ENCODE results near the gene TRMT10A. TPM values are rescaled to one million over a fixed set of nuclear protein-coding genes. Genes with fewer than 3 reads are reported as not detected.

Gene TRMT10A
- total and polyA plus RNA-seq, 2 experiments from 2014 or later, result 4.7 to 5.3 TPM

DNA sequence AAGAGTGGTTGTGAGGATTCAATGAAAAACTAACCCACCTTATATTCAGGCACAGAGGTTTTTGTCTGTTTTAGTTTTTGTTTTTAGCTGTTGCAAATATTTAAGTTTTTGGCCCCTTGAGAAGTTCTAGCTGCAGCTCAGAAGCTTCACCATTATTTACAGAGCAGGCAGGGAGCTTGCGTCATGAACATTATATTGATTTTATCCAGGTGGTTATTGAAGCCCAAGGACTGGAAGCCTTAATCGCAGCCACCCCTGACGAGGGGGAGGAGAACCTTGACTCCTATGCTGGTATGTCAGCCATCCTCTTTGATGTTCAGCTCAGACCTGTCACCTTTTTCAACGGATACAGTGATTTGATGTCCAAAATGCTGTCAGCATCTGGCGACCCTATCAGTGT is 48.9 kb upstream of the TRMT10A start:
- no peaks in the 10 kb centered on the region for H4K20me1 ChIP-seq (replicated peaks; ENCODE audit: insufficient read depth)
- H3K4me3 Mint-ChIP-seq, result no peak overlapping the region
- H3K27me3 Mint-ChIP-seq (ENCODE audit: insufficient read depth, low read depth, poor library complexity), result no peaks in the 10 kb centered on the region
- ATAC-seq (no peak), DNase-seq (ENCODE audit: low spot score) (no peak)
- no peaks in the 10 kb centered on the region for H3K4me1 ChIP-seq (ENCODE audit: insufficient read depth)
- H2AFZ ChIP-seq, result no peak overlapping the region
- H3K36me3 Mint-ChIP-seq (ENCODE audit: low read depth), result no peaks in the 10 kb centered on the region
- H3K36me3 ChIP-seq (ENCODE audit: insufficient read depth), result no peaks in the 10 kb centered on the region
- no peaks in the 10 kb centered on the region for H3F3A ChIP-seq (replicated peaks; ENCODE audit: low read depth)
- H3K79me2 ChIP-seq (replicated peaks; ENCODE audit: insufficient read depth), result no peaks in the 10 kb centered on the region
- H3K9me3 Mint-ChIP-seq, result no peaks in the 10 kb centered on the region
- H3K27me3 ChIP-seq (ENCODE audit: insufficient read depth), result no peaks in the 10 kb centered on the region
- H3K4me1 Mint-ChIP-seq, result peaks cover 5% of the 10 kb centered on the region; the same call in 2 of the 3 replicates
- H3K27ac Mint-ChIP-seq, result no peak overlapping the region
- no peak overlapping the region for H3K4me2 ChIP-seq
- H3K4me3 ChIP-seq, result no peak overlapping the region
- 0 out of 2 replicates have a peak, but pooled peaks cover 4% of the 10 kb centered on the region for H3K9me2 ChIP-seq (ENCODE audit: insufficient read depth)
- no peak overlapping the region for H3K27ac ChIP-seq (ENCODE audit: low read depth)
- TF ChIP-seq, protein P1, sequence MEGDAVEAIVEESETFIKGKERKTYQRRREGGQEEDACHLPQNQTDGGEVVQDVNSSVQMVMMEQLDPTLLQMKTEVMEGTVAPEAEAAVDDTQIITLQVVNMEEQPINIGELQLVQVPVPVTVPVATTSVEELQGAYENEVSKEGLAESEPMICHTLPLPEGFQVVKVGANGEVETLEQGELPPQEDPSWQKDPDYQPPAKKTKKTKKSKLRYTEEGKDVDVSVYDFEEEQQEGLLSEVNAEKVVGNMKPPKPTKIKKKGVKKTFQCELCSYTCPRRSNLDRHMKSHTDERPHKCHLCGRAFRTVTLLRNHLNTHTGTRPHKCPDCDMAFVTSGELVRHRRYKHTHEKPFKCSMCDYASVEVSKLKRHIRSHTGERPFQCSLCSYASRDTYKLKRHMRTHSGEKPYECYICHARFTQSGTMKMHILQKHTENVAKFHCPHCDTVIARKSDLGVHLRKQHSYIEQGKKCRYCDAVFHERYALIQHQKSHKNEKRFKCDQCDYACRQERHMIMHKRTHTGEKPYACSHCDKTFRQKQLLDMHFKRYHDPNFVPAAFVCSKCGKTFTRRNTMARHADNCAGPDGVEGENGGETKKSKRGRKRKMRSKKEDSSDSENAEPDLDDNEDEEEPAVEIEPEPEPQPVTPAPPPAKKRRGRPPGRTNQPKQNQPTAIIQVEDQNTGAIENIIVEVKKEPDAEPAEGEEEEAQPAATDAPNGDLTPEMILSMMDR (conservative IDR thresholded peaks at IDR 0.05; ENCODE audit: low read depth in 2 of 2), result no peak
- TF ChIP-seq NANOG (IDR thresholded peaks at IDR 0.05; ENCODE audit: borderline replicate concordance), result no peak
- no peak for TF ChIP-seq ZNF114 (CRISPR knock-in tag; IDR thresholded peaks at IDR 0.05)
- no peak for TF ChIP-seq JUNB (IDR thresholded peaks at IDR 0.05; ENCODE audit: unreplicated experiment)
- no peak for TF ChIP-seq POLR2AphosphoS5 (IDR thresholded peaks at IDR 0.05; ENCODE audit: low read depth)
- TF ChIP-seq ZNF462 (CRISPR knock-in tag; IDR thresholded peaks at IDR 0.05), result no peak
- TF ChIP-seq, protein P2, sequence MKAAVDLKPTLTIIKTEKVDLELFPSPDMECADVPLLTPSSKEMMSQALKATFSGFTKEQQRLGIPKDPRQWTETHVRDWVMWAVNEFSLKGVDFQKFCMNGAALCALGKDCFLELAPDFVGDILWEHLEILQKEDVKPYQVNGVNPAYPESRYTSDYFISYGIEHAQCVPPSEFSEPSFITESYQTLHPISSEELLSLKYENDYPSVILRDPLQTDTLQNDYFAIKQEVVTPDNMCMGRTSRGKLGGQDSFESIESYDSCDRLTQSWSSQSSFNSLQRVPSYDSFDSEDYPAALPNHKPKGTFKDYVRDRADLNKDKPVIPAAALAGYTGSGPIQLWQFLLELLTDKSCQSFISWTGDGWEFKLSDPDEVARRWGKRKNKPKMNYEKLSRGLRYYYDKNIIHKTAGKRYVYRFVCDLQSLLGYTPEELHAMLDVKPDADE (IDR thresholded peaks at IDR 0.05), result no peak
- TF ChIP-seq, protein P3, sequence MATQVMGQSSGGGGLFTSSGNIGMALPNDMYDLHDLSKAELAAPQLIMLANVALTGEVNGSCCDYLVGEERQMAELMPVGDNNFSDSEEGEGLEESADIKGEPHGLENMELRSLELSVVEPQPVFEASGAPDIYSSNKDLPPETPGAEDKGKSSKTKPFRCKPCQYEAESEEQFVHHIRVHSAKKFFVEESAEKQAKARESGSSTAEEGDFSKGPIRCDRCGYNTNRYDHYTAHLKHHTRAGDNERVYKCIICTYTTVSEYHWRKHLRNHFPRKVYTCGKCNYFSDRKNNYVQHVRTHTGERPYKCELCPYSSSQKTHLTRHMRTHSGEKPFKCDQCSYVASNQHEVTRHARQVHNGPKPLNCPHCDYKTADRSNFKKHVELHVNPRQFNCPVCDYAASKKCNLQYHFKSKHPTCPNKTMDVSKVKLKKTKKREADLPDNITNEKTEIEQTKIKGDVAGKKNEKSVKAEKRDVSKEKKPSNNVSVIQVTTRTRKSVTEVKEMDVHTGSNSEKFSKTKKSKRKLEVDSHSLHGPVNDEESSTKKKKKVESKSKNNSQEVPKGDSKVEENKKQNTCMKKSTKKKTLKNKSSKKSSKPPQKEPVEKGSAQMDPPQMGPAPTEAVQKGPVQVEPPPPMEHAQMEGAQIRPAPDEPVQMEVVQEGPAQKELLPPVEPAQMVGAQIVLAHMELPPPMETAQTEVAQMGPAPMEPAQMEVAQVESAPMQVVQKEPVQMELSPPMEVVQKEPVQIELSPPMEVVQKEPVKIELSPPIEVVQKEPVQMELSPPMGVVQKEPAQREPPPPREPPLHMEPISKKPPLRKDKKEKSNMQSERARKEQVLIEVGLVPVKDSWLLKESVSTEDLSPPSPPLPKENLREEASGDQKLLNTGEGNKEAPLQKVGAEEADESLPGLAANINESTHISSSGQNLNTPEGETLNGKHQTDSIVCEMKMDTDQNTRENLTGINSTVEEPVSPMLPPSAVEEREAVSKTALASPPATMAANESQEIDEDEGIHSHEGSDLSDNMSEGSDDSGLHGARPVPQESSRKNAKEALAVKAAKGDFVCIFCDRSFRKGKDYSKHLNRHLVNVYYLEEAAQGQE (IDR thresholded peaks at IDR 0.05; ENCODE audit: unreplicated experiment), result no peak
- TF ChIP-seq EZH2 (IDR thresholded peaks at IDR 0.05; ENCODE audit: low read depth, unreplicated experiment), result no peak
- TF ChIP-seq STAT1 (IDR thresholded peaks at IDR 0.05; ENCODE audit: unreplicated experiment), result no peak
- TF ChIP-seq ZNF331 (CRISPR knock-in tag; IDR thresholded peaks at IDR 0.05; ENCODE audit: low read depth), result no peak
- TF ChIP-seq CREB1 (CRISPR knock-in tag; IDR thresholded peaks at IDR 0.05; ENCODE audit: low read depth), result no peak
- TF ChIP-seq EZH2phosphoT487 (IDR thresholded peaks at IDR 0.05; ENCODE audit: unreplicated experiment), result no peak

All from GM23338 (cell line).